Measurements from ENCODE around the gene PACSIN1.

PACSIN1 gene

GRCh38 chr6:34555007-34555322 is 89.1 kb downstream of the PACSIN1 start:
- Histone ChIP-seq H3K4me3 (ENCODE audit: low read length in 2 of 2) (no peak overlapping the region), H3K36me3 (replicated peaks in 1 of 2; ENCODE audit: control insufficient read depth in 2 of 2, insufficient read depth in 2 of 2, low read length in 2 of 2) (no peaks in the 10 kb centered on the region), H2BK12ac (ENCODE audit: low read length) (no peak overlapping the region), H2BK120ac (ENCODE audit: low read depth, low read length) (no peak overlapping the region), H3K27me3 (ENCODE audit: control insufficient read depth in 3 of 3, insufficient read depth in 3 of 3, low read depth in 1 of 3, low read length in 3 of 3) (peaks cover 0 to 15% (median 0%) of the 10 kb centered on the region in 3 experiments), H4K8ac (ENCODE audit: low read depth, low read length) (no peak overlapping the region), H3K23ac (ENCODE audit: low read depth, low read length, poor library complexity) (peak overlapping the region; percentile 81), H4K91ac (ENCODE audit: low read depth, low read length, poor library complexity) (no peak overlapping the region), H3K4me1 (ENCODE audit: control insufficient read depth in 2 of 2, insufficient read depth in 1 of 2, low read depth in 1 of 2, low read length in 2 of 2) (peaks cover 3 to 8% of the 10 kb centered on the region in 2 donors), H2AK5ac (ENCODE audit: low read depth, low read length) (peak overlapping the region; percentile 71), H3K9ac (ENCODE audit: low read depth, low read length, poor library complexity) (no peak overlapping the region), H3K4me2 (ENCODE audit: insufficient read depth, low read length, poor library complexity, severe bottlenecking) (no peak overlapping the region), H2AFZ (ENCODE audit: low read length) (peak overlapping the region; percentile 47), H2BK5ac (ENCODE audit: low read length) (no peak overlapping the region), H3K79me1 (ENCODE audit: low read depth, low read length) (peaks cover 1% of the 10 kb centered on the region), H3K9me3 (replicated peaks in 1 of 2; ENCODE audit: control insufficient read depth in 2 of 2, insufficient read depth in 1 of 2, low read depth in 1 of 2, low read length in 2 of 2) (peaks cover 0 to 5% of the 10 kb centered on the region in 2 donors), H3K14ac (ENCODE audit: low read length) (peak overlapping the region; percentile 92), H3K27ac (replicated peaks; ENCODE audit: low read length) (no peak overlapping the region), H3K18ac (ENCODE audit: low read length) (peak overlapping the region; percentile 79), H3K4ac (ENCODE audit: low read length) (no peak overlapping the region), H2BK15ac (ENCODE audit: low read length) (no peak overlapping the region)
- no peak for DNase-seq (ENCODE audit: low spot score)
- no CpG with 5 or more reads among the region's 11 CpGs for WGBS, 2 donors (ENCODE audit: extremely low coverage in 2 of 2, insufficient read length in 2 of 2, insufficient replicate concordance in 1 of 2)

GRCh38 chr6:34555328-34555727 is 89.5 kb downstream of the PACSIN1 start:
- H3K27me3 ChIP-seq (ENCODE audit: control insufficient read depth in 3 of 3, insufficient read depth in 3 of 3, low read depth in 1 of 3, low read length in 3 of 3) = peaks cover 0 to 15% (median 0%) of the 10 kb centered on the region in 3 experiments
- H3K4me1 ChIP-seq (ENCODE audit: control insufficient read depth in 2 of 2, insufficient read depth in 1 of 2, low read depth in 1 of 2, low read length in 2 of 2) = peaks cover 4 to 12% of the 10 kb centered on the region in 2 donors
- DNase-seq (ENCODE audit: low spot score) = no peak
- no peak overlapping the region for H3K14ac ChIP-seq (ENCODE audit: low read length)
- no peak overlapping the region for H3K4me3 ChIP-seq (ENCODE audit: low read length in 2 of 2)
- no CpG with 5 or more reads among the region's 8 CpGs for WGBS, 2 donors (ENCODE audit: extremely low coverage in 2 of 2, insufficient read length in 2 of 2, insufficient replicate concordance in 1 of 2)
- H3K4ac ChIP-seq (ENCODE audit: low read length) = no peak overlapping the region
- peak overlapping the region; percentile 84 for H3K18ac ChIP-seq (ENCODE audit: low read length)
- H3K27ac ChIP-seq (replicated peaks; ENCODE audit: low read length) = no peak overlapping the region
- H2AFZ ChIP-seq (ENCODE audit: low read length) = no peak overlapping the region
- H2BK12ac ChIP-seq (ENCODE audit: low read length) = peak overlapping the region; percentile 48
- H3K23ac ChIP-seq (ENCODE audit: low read depth, low read length, poor library complexity) = no peak overlapping the region
- no peaks in the 10 kb centered on the region for H3K36me3 ChIP-seq (replicated peaks in 1 of 2; ENCODE audit: control insufficient read depth in 2 of 2, insufficient read depth in 2 of 2, low read length in 2 of 2)
- H4K8ac ChIP-seq (ENCODE audit: low read depth, low read length) = no peak overlapping the region
- H2BK120ac ChIP-seq (ENCODE audit: low read depth, low read length) = no peak overlapping the region
- H2BK5ac ChIP-seq (ENCODE audit: low read length) = no peak overlapping the region
- peak overlapping the region; percentile 34 for H2BK15ac ChIP-seq (ENCODE audit: low read length)
- H2AK5ac ChIP-seq (ENCODE audit: low read depth, low read length) = peak overlapping the region; percentile 71
- H3K9me3 ChIP-seq (replicated peaks in 1 of 2; ENCODE audit: control insufficient read depth in 2 of 2, insufficient read depth in 1 of 2, low read depth in 1 of 2, low read length in 2 of 2) = peaks cover 0 to 5% of the 10 kb centered on the region in 2 donors
- H3K9ac ChIP-seq (ENCODE audit: low read depth, low read length, poor library complexity) = no peak overlapping the region
- no peak overlapping the region for H3K4me2 ChIP-seq (ENCODE audit: insufficient read depth, low read length, poor library complexity, severe bottlenecking)
- no peak overlapping the region for H4K91ac ChIP-seq (ENCODE audit: low read depth, low read length, poor library complexity)
- H3K79me1 ChIP-seq (ENCODE audit: low read depth, low read length) = peaks cover 1% of the 10 kb centered on the region

- H2AFZ ChIP-seq (ENCODE audit: low read length) = no peak within 1 kb of the TSS
- peaks cover 9 to 18% of the 10 kb centered on the region in 2 donors for H3K4me1 ChIP-seq (ENCODE audit: control insufficient read depth in 2 of 2, insufficient read depth in 1 of 2, low read depth in 1 of 2, low read length in 2 of 2)
- no peak within 1 kb of the TSS for H3K14ac ChIP-seq (ENCODE audit: low read length)
- no peak within 1 kb of the TSS for H3K4me3 ChIP-seq (ENCODE audit: low read length in 2 of 2)
- DNase-seq (ENCODE audit: low spot score) = no peak
- H3K9ac ChIP-seq (ENCODE audit: low read depth, low read length, poor library complexity) = no peak within 1 kb of the TSS
- no peak within 1 kb of the TSS for H3K4ac ChIP-seq (ENCODE audit: low read length)
- H2BK5ac ChIP-seq (ENCODE audit: low read length) = no peak within 1 kb of the TSS
- H3K27me3 ChIP-seq (ENCODE audit: control insufficient read depth in 3 of 3, insufficient read depth in 3 of 3, low read depth in 1 of 3, low read length in 3 of 3) = peaks cover 0 to 11% (median 0%) of the 10 kb centered on the region in 3 experiments
- H3K4me2 ChIP-seq (ENCODE audit: insufficient read depth, low read length, poor library complexity, severe bottlenecking) = no peak within 1 kb of the TSS
- H2BK12ac ChIP-seq (ENCODE audit: low read length) = peak within 1 kb of the TSS; percentile 48
- H3K36me3 ChIP-seq (replicated peaks in 1 of 2; ENCODE audit: control insufficient read depth in 2 of 2, insufficient read depth in 2 of 2, low read length in 2 of 2) = no peaks in the 10 kb centered on the region
- no CpG with 5 or more reads among the region's 6 CpGs for WGBS, 2 donors (ENCODE audit: extremely low coverage in 2 of 2, insufficient read length in 2 of 2, insufficient replicate concordance in 1 of 2)
- H2BK120ac ChIP-seq (ENCODE audit: low read depth, low read length) = no peak within 1 kb of the TSS
- peak within 1 kb of the TSS; percentile 71 for H2AK5ac ChIP-seq (ENCODE audit: low read depth, low read length)
- peak within 1 kb of the TSS; percentile 84 for H3K18ac ChIP-seq (ENCODE audit: low read length)
- H3K27ac ChIP-seq (replicated peaks; ENCODE audit: low read length) = no peak within 1 kb of the TSS
- peaks cover 0 to 5% of the 10 kb centered on the region in 2 donors for H3K9me3 ChIP-seq (replicated peaks in 1 of 2; ENCODE audit: control insufficient read depth in 2 of 2, insufficient read depth in 1 of 2, low read depth in 1 of 2, low read length in 2 of 2)
- peak within 1 kb of the TSS; percentile 31 for H3K23ac ChIP-seq (ENCODE audit: low read depth, low read length, poor library complexity)
- no peak within 1 kb of the TSS for H4K8ac ChIP-seq (ENCODE audit: low read depth, low read length)
- no peak within 1 kb of the TSS for H4K91ac ChIP-seq (ENCODE audit: low read depth, low read length, poor library complexity)
- H3K79me1 ChIP-seq (ENCODE audit: low read depth, low read length) = peaks cover 1% of the 10 kb centered on the region
- peak within 1 kb of the TSS; percentile 34 for H2BK15ac ChIP-seq (ENCODE audit: low read length)
Observed at GRCh38 chr6:34556031-34556471, 90.2 kb downstream of the PACSIN1 start, which contains the start of gene SPDEF. TSS of gene SPDEF (minus strand) at chr6:34556329. CDS start at chr6:34544455, 11,874 bp downstream.

- no peak overlapping the region for H2BK15ac ChIP-seq (ENCODE audit: low read length)
- no peak overlapping the region for H3K14ac ChIP-seq (ENCODE audit: low read length)
- H2AFZ ChIP-seq (ENCODE audit: low read length) = no peak overlapping the region
- H3K18ac ChIP-seq (ENCODE audit: low read length) = no peak overlapping the region
- no peak for DNase-seq (ENCODE audit: low spot score)
- peaks cover 9 to 18% of the 10 kb centered on the region in 2 donors for H3K4me1 ChIP-seq (ENCODE audit: control insufficient read depth in 2 of 2, insufficient read depth in 1 of 2, low read depth in 1 of 2, low read length in 2 of 2)
- no peak overlapping the region for H4K91ac ChIP-seq (ENCODE audit: low read depth, low read length, poor library complexity)
- peaks cover 0 to 8% (median 0%) of the 10 kb centered on the region in 3 experiments for H3K27me3 ChIP-seq (ENCODE audit: control insufficient read depth in 3 of 3, insufficient read depth in 3 of 3, low read depth in 1 of 3, low read length in 3 of 3)
- peaks cover 0 to 5% of the 10 kb centered on the region in 2 donors for H3K9me3 ChIP-seq (replicated peaks in 1 of 2; ENCODE audit: control insufficient read depth in 2 of 2, insufficient read depth in 1 of 2, low read depth in 1 of 2, low read length in 2 of 2)
- no peaks in the 10 kb centered on the region for H3K36me3 ChIP-seq (replicated peaks in 1 of 2; ENCODE audit: control insufficient read depth in 2 of 2, insufficient read depth in 2 of 2, low read length in 2 of 2)
- H3K79me1 ChIP-seq (ENCODE audit: low read depth, low read length) = no peaks in the 10 kb centered on the region
- H3K23ac ChIP-seq (ENCODE audit: low read depth, low read length, poor library complexity) = peak overlapping the region; percentile 18
- no peak overlapping the region for H3K4ac ChIP-seq (ENCODE audit: low read length)
- H2BK5ac ChIP-seq (ENCODE audit: low read length) = no peak overlapping the region
- no peak overlapping the region for H2BK12ac ChIP-seq (ENCODE audit: low read length)
- H2BK120ac ChIP-seq (ENCODE audit: low read depth, low read length) = no peak overlapping the region
- H3K9ac ChIP-seq (ENCODE audit: low read depth, low read length, poor library complexity) = no peak overlapping the region
- WGBS, 2 donors (ENCODE audit: extremely low coverage in 2 of 2, insufficient read length in 2 of 2, insufficient replicate concordance in 1 of 2) = no CpG with 5 or more reads among the region's 9 CpGs
- no peak overlapping the region for H4K8ac ChIP-seq (ENCODE audit: low read depth, low read length)
- H3K4me3 ChIP-seq (ENCODE audit: low read length in 2 of 2) = no peak overlapping the region
- H3K4me2 ChIP-seq (ENCODE audit: insufficient read depth, low read length, poor library complexity, severe bottlenecking) = no peak overlapping the region
- H2AK5ac ChIP-seq (ENCODE audit: low read depth, low read length) = no peak overlapping the region
- H3K27ac ChIP-seq (replicated peaks; ENCODE audit: low read length) = no peak overlapping the region
Observed at GRCh38 chr6:34556493-34556892, 90.6 kb downstream of the PACSIN1 start.

Measured in neuronal stem cell (in vitro differentiated cells).